Adrenal gland (tissue), 12 donors: ENCODE results near the gene INTS1. TPM values are rescaled to one million over a fixed set of nuclear protein-coding genes. Genes with fewer than 3 reads are reported as not detected.
A peak's percentile ranks its signal among the peaks of the same experiment; 100 is the strongest.

Experiments
- DNase-seq, 7 donors: peaks; one replicate each; pipeline ENCODE4 v3.0.0-alpha.2; 2019 to 2020
- H3K27ac ChIP-seq, 5 donors: fragments of 200-600 bp; sonication (generic) in 4 of 5; 1 replicate in 3 of 5; 2 replicates in 2 of 5; pipeline versions ENCODE4 v1.5.1 to v1.8.0; 2016 to 2020; ENCODE audit warnings: mild to moderate bottlenecking in 1 of 5
- H3K27me3 ChIP-seq: fragments of 200-600 bp; 2 replicates; pipeline ENCODE4 v1.8.0; 2021
- H3K36me3 ChIP-seq, 2 donors: fragments of 200-600 bp; replicated peaks in 1 of 2; 1 replicate in 1 of 2; 2 replicates in 1 of 2; pipeline versions ENCODE4 v1.5.1 to v1.8.0; 2018 to 2022
- H3K4me1 ChIP-seq, 2 donors: fragments of 200-600 bp; replicated peaks in 1 of 2; 1 replicate in 1 of 2; 2 replicates in 1 of 2; pipeline versions ENCODE4 v1.5.1 to v1.8.0; 2018 to 2021
- H3K4me3 ChIP-seq, 4 donors: fragments of 200-600 bp; sonication (generic) in 3 of 4; one replicate each; pipeline ENCODE4 v1.5.1; 2016 to 2018
- H3K9me3 ChIP-seq, 3 donors: fragments of 200-600 bp; sonication (generic) in 1 of 3; replicated peaks in 1 of 3; 1 replicate in 2 of 3; 2 replicates in 1 of 3; pipeline versions ENCODE4 v1.5.1 to v1.8.0; 2016 to 2021
- POLR2A ChIP-seq, 2 donors: fragments of 450-650 bp; IDR thresholded peaks; one replicate each; pipeline ENCODE4 v1.6.1; 2017; ENCODE audit warnings: antibody characterized with exemption in 2 of 2, mild to moderate bottlenecking in 2 of 2, moderate library complexity in 1 of 2
- WGBS, 4 donors: extraction: QIAGEN DNeasy Blood & Tissue Kit in 2 of 4; methylation state at CpG; one replicate each; pipeline versions ENCODE4 v1.1.5 to v1.1.7; 2013 to 2017; 5-methylcytosine and 5-hydroxymethylcytosine counted together
- intact Hi-C, 2 donors: fragments of 100-400 bp; cut with DNase I; formaldehyde crosslinking; loops; one replicate each; pipeline versions ENCODE4 v1.14.1 to v1.15.0; 2022 to 2023
- polyA plus RNA-seq, 3 donors: library from polyadenylated mRNA; stranded (reverse); fragments of 200-250 nt in 2 of 3; fragments of 350-450 nt in 1 of 3; fragmentation: Illumina TruSeq in 1 of 3; extraction: RNeasy Lipid Tissue Mini Kit (QIAGEN cat#74804) in 1 of 3; gene quantifications; one replicate each; pipeline ENCODE4 v1.2.3, GENCODE V29; 2013 to 2014
- total RNA-seq, 9 donors: library from RNA; depleted of rRNA in 4 of 9; stranded (reverse); fragments of >200 nt in 4 of 9; fragments of 120-200 nt in 1 of 9; fragmentation: NEBNext Ultra II Directional in 1 of 9; extraction: Animal tissue kit (Norgen Biotek cat#: 25700) in 1 of 9; gene quantifications; one replicate each; pipeline versions ENCODE4 v1.1.0 to v1.2.4, GENCODE V29; 2013 to 2023
- TF ChIP-seq, protein P1 (sequence below), 6 experiments: fragments of 450-650 bp in 4 of 6; fragments of 200-600 bp in 2 of 6; sonication (generic) in 1 of 6; IDR thresholded peaks; 1 replicate in 5 of 6; 2 replicates in 1 of 6; pipeline versions ENCODE4 v1.5.1 to v1.8.0; 2016 to 2021; ENCODE audit warnings: antibody characterized with exemption in 6 of 6, mild to moderate bottlenecking in 2 of 6, moderate library complexity in 1 of 6
- donor health status: healthy with polysubstance abuse.
- donor health status: Bipolar disorder and iron deficiency.
- donor health status: DM: yes; HTN: yes; CAD: no.
- donor health status: DM: no; HTN: no; CAD: no.
- donor health status: DM: no; HTN: no; CAD: no.
- donor health status: DM: yes; HTN: yes; CAD: no.

INTS1 gene
- total and polyA plus RNA-seq, 12 donors = 4.7 to 152 (median 72.8) TPM

- intact Hi-C loops = no loop called here
- H3K4me3 ChIP-seq = no peak overlapping the region
- no peaks in the 10 kb centered on the region for H3K9me3 ChIP-seq
- H3K27ac ChIP-seq = no peak overlapping the region
- H3K27me3 ChIP-seq = no peaks in the 10 kb centered on the region
- peaks cover 0 to 17% of the 10 kb centered on the region in 2 donors for H3K36me3 ChIP-seq
- H3K4me1 ChIP-seq = no peaks in the 10 kb centered on the region
- TF ChIP-seq, protein P1, sequence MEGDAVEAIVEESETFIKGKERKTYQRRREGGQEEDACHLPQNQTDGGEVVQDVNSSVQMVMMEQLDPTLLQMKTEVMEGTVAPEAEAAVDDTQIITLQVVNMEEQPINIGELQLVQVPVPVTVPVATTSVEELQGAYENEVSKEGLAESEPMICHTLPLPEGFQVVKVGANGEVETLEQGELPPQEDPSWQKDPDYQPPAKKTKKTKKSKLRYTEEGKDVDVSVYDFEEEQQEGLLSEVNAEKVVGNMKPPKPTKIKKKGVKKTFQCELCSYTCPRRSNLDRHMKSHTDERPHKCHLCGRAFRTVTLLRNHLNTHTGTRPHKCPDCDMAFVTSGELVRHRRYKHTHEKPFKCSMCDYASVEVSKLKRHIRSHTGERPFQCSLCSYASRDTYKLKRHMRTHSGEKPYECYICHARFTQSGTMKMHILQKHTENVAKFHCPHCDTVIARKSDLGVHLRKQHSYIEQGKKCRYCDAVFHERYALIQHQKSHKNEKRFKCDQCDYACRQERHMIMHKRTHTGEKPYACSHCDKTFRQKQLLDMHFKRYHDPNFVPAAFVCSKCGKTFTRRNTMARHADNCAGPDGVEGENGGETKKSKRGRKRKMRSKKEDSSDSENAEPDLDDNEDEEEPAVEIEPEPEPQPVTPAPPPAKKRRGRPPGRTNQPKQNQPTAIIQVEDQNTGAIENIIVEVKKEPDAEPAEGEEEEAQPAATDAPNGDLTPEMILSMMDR (IDR thresholded peaks at IDR 0.05) = peak in 2 of 6 experiments; percentile 3 to 9
- no peak for TF ChIP-seq POLR2A (IDR thresholded peaks at IDR 0.05)
- 54 to 62% (median 59%) methylated on average over 15 to 40 of the region's 40 CpGs; no CpG with 5 or more reads in 1 of the 4 donors for WGBS, 4 donors
- DNase-seq = peak in 2 of 7 donors; percentile 37 to 49
Observed at GRCh38 chr7:1545417-1546246, 41.4 kb upstream of the INTS1 start.

- H3K27me3 ChIP-seq = no peaks in the 10 kb centered on the region
- no peaks in the 10 kb centered on the region for H3K4me1 ChIP-seq
- no peaks in the 10 kb centered on the region for H3K9me3 ChIP-seq
- H3K4me3 ChIP-seq = no peak overlapping the region
- no peak overlapping the region for H3K27ac ChIP-seq
- peak in 1 of 7 donors; percentile 33 for DNase-seq
- intact Hi-C loops = no loop called here
- peaks cover 0 to 23% of the 10 kb centered on the region in 2 donors for H3K36me3 ChIP-seq
- WGBS, 4 donors = 63 to 76% (median 68%) methylated on average over 4 to 16 of the region's 16 CpGs
- TF ChIP-seq, protein P1 (IDR thresholded peaks at IDR 0.05) = no peak
- no peak for TF ChIP-seq POLR2A (IDR thresholded peaks at IDR 0.05)
Observed at GRCh38 chr7:1544896-1545416, 40.8 kb upstream of the INTS1 start.

- no peak overlapping the region for H3K27ac ChIP-seq
- WGBS, 4 donors = 81 to 87% (median 85%) methylated on average over 33 to 41 of the region's 41 CpGs
- TF ChIP-seq POLR2A (IDR thresholded peaks at IDR 0.05) = no peak
- TF ChIP-seq, protein P1 (IDR thresholded peaks at IDR 0.05) = no peak
- H3K36me3 ChIP-seq = peaks cover 0 to 30% of the 10 kb centered on the region in 2 donors
- DNase-seq = no peak
- no peaks in the 10 kb centered on the region for H3K9me3 ChIP-seq
- no peaks in the 10 kb centered on the region for H3K4me1 ChIP-seq
- H3K4me3 ChIP-seq = no peak overlapping the region
- intact Hi-C loops = no loop called here
- no peaks in the 10 kb centered on the region for H3K27me3 ChIP-seq
Observed at GRCh38 chr7:1544178-1544895, 40.1 kb upstream of the INTS1 start.

DNA sequence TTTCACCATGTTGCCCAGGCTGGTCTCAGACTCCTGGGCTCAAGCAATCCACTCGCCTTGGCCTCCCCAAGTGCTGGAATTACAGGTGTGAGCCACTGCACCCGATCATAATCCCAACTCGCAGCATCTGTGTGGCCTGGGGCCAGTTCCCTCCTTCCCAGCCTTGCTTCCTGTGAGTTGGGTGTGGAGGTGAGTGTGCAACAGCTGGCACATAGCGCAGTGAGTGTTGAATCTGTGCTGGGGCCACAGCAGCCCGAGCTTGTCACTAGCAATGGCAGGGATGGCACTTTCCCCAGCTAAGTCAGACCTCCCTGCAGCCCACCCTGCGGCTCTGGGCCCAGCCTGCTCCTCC, 39.6 kb upstream of the INTS1 start:
- no peaks in the 10 kb centered on the region for H3K9me3 ChIP-seq
- WGBS, 4 donors = 85 to 95% (median 89%) methylated on average over 6 of the region's 6 CpGs
- no peak for DNase-seq
- no peak for TF ChIP-seq POLR2A (IDR thresholded peaks at IDR 0.05)
- TF ChIP-seq, protein P1 (IDR thresholded peaks at IDR 0.05) = no peak
- no peak overlapping the region for H3K27ac ChIP-seq
- peaks cover 0 to 33% of the 10 kb centered on the region in 2 donors for H3K36me3 ChIP-seq
- intact Hi-C loops = no loop called here
- no peaks in the 10 kb centered on the region for H3K27me3 ChIP-seq
- H3K4me1 ChIP-seq = peaks cover under 1% of the 10 kb centered on the region in 2 donors
- no peak overlapping the region for H3K4me3 ChIP-seq
